Measurements from ENCODE around the gene SMIM32.

DNA sequence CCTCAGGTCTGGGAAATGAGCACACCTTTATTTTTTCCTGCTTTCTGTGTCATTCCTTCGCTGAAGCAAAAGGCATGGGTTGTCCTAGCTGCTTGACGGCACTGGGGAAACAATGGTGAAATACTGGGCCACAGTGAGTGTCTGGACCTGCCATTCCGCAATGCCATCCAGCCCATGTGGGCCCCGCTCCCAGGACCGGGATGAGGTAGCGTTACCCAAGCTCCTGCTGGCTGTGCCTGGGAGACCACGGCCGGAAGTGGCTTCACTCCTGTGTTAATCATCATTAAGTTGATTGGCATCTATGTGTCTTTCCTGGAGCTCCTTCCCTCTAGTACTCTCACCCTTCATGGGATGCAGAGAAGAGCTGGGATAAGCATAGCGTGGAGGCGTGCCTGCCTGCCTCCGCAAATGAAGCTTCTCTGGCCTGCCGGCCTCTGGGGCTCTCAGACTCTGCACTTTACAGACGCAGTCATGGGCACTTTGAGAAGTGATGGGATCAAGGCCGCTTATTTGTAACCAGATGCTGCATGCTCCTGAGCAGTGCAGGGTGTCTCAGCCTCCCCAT lies 16.5 kb upstream of the SMIM32 start:
- TF ChIP-seq, protein P1, sequence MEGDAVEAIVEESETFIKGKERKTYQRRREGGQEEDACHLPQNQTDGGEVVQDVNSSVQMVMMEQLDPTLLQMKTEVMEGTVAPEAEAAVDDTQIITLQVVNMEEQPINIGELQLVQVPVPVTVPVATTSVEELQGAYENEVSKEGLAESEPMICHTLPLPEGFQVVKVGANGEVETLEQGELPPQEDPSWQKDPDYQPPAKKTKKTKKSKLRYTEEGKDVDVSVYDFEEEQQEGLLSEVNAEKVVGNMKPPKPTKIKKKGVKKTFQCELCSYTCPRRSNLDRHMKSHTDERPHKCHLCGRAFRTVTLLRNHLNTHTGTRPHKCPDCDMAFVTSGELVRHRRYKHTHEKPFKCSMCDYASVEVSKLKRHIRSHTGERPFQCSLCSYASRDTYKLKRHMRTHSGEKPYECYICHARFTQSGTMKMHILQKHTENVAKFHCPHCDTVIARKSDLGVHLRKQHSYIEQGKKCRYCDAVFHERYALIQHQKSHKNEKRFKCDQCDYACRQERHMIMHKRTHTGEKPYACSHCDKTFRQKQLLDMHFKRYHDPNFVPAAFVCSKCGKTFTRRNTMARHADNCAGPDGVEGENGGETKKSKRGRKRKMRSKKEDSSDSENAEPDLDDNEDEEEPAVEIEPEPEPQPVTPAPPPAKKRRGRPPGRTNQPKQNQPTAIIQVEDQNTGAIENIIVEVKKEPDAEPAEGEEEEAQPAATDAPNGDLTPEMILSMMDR (IDR thresholded peaks at IDR 0.05): no peak
- TF ChIP-seq POLR2A (IDR thresholded peaks at IDR 0.05; ENCODE audit: low read depth): no peak
- TF ChIP-seq POLR2AphosphoS5 (IDR thresholded peaks at IDR 0.05): no peak
- TF ChIP-seq EP300 (IDR thresholded peaks at IDR 0.05): no peak
